OCI-LY1 (cell line): ENCODE measurements around the gene GUK1.

ENCODE experiments used
- EZH2 ChIP-seq: fragments of 200-600 bp; sonication (generic), shearing (Covaris generic); IDR thresholded peaks from 2 replicates; pipeline ENCODE4 v1.8.0; 2017; ENCODE audit warnings: borderline replicate concordance, mixed run types, mild to moderate bottlenecking, antibody characterized with exemption, low read length, moderate library complexity, mixed read lengths
- TF ChIP-seq, protein P1 (sequence below): fragments of 200-600 bp; sonication (generic), shearing (Covaris generic); IDR thresholded peaks from 2 replicates; pipeline ENCODE4 v1.5.1; 2017; ENCODE audit warnings: mild to moderate bottlenecking, antibody characterized with exemption, low read length, moderate library complexity, mixed read lengths

DNA sequence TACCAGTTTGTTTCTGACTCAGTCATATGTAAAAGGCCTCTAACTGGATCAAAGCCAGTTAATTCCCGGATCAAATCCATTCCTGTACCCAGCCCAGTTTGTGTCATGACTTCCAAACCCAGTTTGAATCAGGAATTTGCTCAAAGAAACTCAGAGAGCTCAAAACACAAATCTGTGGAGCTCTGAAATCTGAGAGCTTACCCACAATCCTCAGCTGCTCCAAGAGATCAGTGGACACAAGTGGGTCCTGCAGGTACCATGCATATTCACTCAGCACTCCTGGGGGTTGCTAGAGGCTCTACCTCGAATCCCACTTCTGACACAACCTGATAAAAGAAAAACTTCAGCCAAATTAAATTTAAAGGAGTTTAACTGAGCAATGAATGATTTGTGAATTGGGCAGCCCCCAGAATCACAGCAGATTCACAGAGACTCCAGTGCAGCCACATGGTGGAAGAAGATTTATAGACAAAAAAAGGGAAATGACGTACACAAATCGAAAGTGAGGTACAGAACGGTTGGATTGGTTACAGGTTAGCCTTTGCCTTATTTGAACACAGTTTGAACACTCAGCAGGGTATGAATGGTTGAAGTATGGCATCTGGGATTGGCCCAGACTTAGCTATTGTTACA lies 19.1 kb upstream of the GUK1 start:
- TF ChIP-seq, protein P1, sequence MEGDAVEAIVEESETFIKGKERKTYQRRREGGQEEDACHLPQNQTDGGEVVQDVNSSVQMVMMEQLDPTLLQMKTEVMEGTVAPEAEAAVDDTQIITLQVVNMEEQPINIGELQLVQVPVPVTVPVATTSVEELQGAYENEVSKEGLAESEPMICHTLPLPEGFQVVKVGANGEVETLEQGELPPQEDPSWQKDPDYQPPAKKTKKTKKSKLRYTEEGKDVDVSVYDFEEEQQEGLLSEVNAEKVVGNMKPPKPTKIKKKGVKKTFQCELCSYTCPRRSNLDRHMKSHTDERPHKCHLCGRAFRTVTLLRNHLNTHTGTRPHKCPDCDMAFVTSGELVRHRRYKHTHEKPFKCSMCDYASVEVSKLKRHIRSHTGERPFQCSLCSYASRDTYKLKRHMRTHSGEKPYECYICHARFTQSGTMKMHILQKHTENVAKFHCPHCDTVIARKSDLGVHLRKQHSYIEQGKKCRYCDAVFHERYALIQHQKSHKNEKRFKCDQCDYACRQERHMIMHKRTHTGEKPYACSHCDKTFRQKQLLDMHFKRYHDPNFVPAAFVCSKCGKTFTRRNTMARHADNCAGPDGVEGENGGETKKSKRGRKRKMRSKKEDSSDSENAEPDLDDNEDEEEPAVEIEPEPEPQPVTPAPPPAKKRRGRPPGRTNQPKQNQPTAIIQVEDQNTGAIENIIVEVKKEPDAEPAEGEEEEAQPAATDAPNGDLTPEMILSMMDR = no peak
- TF ChIP-seq EZH2 = no peak
